Effector memory CD8-positive, alpha-beta T cell (primary cell): ENCODE measurements around the gene SYCP3.
A peak's percentile ranks its signal among the peaks of the same experiment; 100 is the strongest.
"Not testable (repeated sequence)": the region's sequence is repeated elsewhere in the genome, so short reads cannot be mapped to it uniquely, and the experiment has no call there.

Source experiments
- ATAC-seq: fragments of 150-1000 bp; cut with Tn5 transposase; replicated peaks from 2 replicates; pipeline ENCODE4 v1.10.0; 2021; ENCODE audit warnings: mild to moderate bottlenecking, moderate library complexity
- DNase-seq, 3 experiments: peaks; one replicate each; pipeline ENCODE4 v3.0.0; 2021
- H3K27ac Mint-ChIP-seq, 2 donors: one replicate each; pipeline ENCODE4 v1.8.0; 2022; ENCODE audit warnings: mild to moderate bottlenecking in 2 of 2, mixed read lengths in 2 of 2, moderate library complexity in 2 of 2
- H3K27me3 Mint-ChIP-seq, 2 donors: one replicate each; pipeline ENCODE4 v1.8.0; 2022; ENCODE audit warnings: mixed read lengths in 2 of 2
- H3K36me3 Mint-ChIP-seq: one replicate; pipeline ENCODE4 v1.8.0; 2022; ENCODE audit warnings: mild to moderate bottlenecking, moderate library complexity, mixed read lengths; ENCODE audit not compliant: insufficient read depth
- H3K4me1 Mint-ChIP-seq, 2 donors: one replicate each; pipeline ENCODE4 v1.8.0; 2022; ENCODE audit warnings: low read depth in 2 of 2, mixed read lengths in 2 of 2
- H3K4me3 Mint-ChIP-seq, 2 donors: one replicate each; pipeline ENCODE4 v1.8.0; 2022; ENCODE audit warnings: mild to moderate bottlenecking in 2 of 2, mixed read lengths in 2 of 2, moderate library complexity in 2 of 2
- H3K9me3 Mint-ChIP-seq, 2 donors: one replicate each; pipeline ENCODE4 v1.8.0; 2022; ENCODE audit warnings: mixed read lengths in 2 of 2

The SYCP3 gene

DNA sequence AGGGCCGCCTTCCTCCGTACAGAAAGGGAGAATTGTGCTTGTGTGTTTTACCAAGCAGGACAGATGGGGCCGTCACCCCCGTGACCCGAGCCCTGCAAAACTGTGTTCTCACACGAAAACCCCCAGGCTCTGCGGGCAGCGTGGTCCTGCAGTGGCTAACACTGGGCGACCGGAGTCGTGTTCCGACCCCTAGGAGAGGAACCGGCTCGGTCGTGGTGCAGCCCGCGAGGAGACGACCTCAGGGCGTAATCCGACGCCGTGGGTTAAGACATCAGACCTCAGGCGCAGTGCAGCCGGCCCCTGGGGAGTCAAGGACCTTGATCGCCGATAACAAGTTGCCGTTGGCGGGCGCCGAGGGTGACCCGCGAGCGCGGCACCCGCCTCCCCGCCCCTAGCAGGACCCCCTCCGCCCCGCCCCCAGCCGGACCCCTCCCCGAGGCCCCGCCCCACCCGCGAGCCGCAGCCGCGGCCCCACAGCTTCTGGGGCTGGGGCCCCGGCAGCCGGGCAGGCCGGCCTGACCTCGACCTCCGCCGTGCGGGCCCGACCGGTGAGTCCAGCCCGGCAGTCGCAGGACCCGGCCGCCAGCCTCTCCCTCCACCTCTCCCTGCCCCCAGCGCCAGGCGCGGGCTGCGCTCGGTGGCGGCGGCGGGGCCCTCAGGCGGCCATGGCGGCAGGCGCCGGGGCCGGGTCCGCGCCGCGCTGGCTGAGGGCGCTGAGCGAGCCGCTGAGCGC, 41.9 kb downstream of the SYCP3 start, which contains the start of gene CHPT1:
TSS of gene CHPT1 (plus strand) at position 444 of the 733 bp plus-strand sequence. CDS start at position 666, 222 bp downstream.
- peaks cover 30 to 35% of the 10 kb centered on the region in 2 donors for H3K4me1 Mint-ChIP-seq
- no peaks in the 10 kb centered on the region for H3K27me3 Mint-ChIP-seq
- ATAC-seq (peak; percentile 81), DNase-seq (peak; percentile 37 to 52 (median 46))
- peak within 1 kb of the TSS; percentile 89 to 90 for H3K4me3 Mint-ChIP-seq
- peak within 1 kb of the TSS; percentile 88 to 91 for H3K27ac Mint-ChIP-seq
- H3K9me3 Mint-ChIP-seq, result no peaks in the 10 kb centered on the region
- peaks cover 9% of the 10 kb centered on the region for H3K36me3 Mint-ChIP-seq

DNA sequence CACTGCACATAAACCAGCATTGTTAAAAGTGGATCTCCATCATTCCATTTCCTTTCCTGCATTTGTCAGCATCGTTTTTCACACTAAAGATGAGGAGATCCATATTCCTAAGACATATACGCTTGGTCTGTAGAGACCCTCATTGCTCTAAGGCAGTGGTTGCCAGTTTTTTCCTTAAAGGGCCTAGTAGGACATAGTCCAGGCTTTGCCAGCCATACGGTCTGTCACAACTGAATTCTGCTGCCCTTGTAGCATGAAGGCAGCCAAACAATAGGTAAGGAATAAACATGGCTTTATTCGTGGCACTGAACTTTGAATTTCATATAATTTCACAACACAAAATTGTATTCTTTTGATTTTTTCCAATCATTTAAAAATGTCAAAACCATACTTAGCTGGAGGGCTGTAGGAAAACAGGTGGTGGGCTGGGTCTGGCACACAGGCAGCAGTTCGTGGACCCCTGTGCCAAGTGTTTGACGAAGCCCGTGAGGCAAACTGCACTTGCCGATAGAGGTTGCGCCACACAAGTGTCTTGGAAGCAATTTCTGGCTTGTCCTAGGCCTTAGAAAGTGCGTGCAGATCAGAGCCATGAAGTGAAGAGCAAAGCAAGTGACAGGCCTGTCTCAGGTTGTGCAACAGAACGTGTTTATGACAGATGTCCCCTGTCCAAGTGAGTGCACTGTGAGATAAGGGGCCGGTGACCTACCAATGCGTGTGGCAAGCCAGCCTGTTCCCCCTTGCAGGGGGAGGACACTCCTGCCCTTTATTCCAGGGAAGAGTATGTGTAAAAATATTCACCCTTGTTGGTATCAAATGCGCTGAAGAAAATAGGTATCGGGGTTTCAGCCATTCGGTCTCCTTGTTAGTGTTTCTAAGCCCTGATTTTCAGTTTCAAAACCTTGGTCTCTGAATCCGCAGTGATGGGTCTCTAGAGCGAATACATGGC, 42.7 kb downstream of the SYCP3 start:
- DNase-seq (peak in 1 of 3 experiments; percentile 14), ATAC-seq (no peak)
- Mint-ChIP-seq H3K36me3 (peaks cover 9% of the 10 kb centered on the region), H3K27ac (peak overlapping the region in 1 of 2 donors; percentile 86), H3K27me3 (no peaks in the 10 kb centered on the region), H3K4me1 (peaks cover 30 to 31% of the 10 kb centered on the region in 2 donors), H3K4me3 (peak overlapping the region; percentile 89 to 90), H3K9me3 (no peaks in the 10 kb centered on the region)

DNA sequence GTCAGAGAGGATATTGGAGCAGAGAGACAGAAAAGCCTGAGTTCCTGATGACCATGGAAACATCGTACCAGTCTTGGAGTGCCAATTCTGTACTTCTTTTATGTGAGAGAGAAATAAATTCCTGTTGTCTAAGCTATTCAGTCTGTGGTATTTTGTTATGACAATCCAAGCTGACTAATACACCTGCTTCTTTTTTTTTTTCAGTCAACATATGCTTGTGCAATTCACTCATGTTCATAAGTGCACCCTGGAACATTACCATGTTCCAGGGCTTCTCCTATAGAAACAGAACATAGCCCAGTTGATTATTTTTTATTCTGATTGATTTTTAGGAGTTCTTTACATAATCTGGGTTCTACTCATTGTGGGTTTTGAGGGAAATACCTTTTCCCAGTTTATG, 43.6 kb downstream of the SYCP3 start:
- H3K27me3 Mint-ChIP-seq, result no peaks in the 10 kb centered on the region
- no peaks in the 10 kb centered on the region for H3K9me3 Mint-ChIP-seq
- ATAC-seq, result no peak
- DNase-seq, result no peak
- peak overlapping the region in 1 of 2 donors; percentile 13 for H3K27ac Mint-ChIP-seq
- peaks cover 26 to 27% of the 10 kb centered on the region in 2 donors for H3K4me1 Mint-ChIP-seq
- H3K36me3 Mint-ChIP-seq, result peaks cover 9% of the 10 kb centered on the region
- no peak overlapping the region for H3K4me3 Mint-ChIP-seq

DNA sequence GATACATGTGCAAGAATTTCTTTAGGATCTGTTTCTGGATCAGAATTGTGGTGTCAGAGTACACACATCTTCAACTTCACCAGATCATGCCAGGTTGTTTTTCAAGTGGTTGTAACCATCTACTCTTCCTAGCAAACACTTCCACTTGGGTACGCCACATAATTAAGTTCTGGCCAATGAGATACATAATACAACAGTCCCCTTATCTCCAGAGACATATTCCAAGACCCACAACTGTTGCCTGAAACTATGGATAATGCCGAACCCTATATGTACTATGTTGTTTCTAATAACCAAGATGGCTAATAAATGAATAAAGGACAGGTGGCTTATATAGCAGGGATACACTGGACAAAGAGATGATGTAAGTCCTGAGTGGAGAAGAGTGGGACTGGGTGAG, 44.3 kb downstream of the SYCP3 start:
- ATAC-seq, result no peak
- H3K9me3 Mint-ChIP-seq, result no peaks in the 10 kb centered on the region
- H3K36me3 Mint-ChIP-seq, result peaks cover 9% of the 10 kb centered on the region
- H3K27ac Mint-ChIP-seq, result no peak overlapping the region
- peaks cover 19 to 23% of the 10 kb centered on the region in 2 donors for H3K4me1 Mint-ChIP-seq
- H3K4me3 Mint-ChIP-seq, result no peak overlapping the region
- DNase-seq, result no peak
- H3K27me3 Mint-ChIP-seq, result no peaks in the 10 kb centered on the region

DNA sequence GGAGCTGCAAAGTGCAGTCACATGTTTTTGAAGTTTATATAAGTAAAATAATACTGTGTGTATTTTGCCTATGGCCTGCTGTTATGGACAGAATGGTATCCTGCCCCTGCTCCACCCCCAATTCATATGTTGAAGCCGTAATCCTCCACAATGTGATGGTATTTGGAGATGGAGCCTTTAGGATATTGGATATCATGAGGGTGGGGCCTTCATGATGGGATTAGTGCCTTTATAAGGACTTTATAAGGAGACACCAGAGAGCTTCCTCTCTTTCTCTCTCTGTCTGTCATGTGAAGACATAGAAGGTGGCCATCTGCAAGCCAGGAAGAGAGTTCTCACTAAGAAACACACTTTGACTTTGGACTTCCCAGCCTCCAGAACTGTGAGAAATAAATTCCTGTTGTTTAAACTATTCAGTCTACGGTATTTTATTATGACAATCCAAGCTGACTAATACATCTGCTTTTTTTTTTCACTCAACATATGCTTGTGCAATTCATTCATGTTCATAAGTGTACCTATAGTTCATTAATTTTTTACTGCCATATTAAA, 44.9 kb downstream of the SYCP3 start:
- H3K27me3 Mint-ChIP-seq, result no peaks in the 10 kb centered on the region
- peaks cover 9% of the 10 kb centered on the region for H3K36me3 Mint-ChIP-seq
- H3K27ac Mint-ChIP-seq, result no peak overlapping the region
- no peak for DNase-seq
- H3K9me3 Mint-ChIP-seq, result no peaks in the 10 kb centered on the region
- H3K4me1 Mint-ChIP-seq, result peaks cover 13 to 18% of the 10 kb centered on the region in 2 donors
- ATAC-seq, result no peak
- H3K4me3 Mint-ChIP-seq, result no peak overlapping the region

DNA sequence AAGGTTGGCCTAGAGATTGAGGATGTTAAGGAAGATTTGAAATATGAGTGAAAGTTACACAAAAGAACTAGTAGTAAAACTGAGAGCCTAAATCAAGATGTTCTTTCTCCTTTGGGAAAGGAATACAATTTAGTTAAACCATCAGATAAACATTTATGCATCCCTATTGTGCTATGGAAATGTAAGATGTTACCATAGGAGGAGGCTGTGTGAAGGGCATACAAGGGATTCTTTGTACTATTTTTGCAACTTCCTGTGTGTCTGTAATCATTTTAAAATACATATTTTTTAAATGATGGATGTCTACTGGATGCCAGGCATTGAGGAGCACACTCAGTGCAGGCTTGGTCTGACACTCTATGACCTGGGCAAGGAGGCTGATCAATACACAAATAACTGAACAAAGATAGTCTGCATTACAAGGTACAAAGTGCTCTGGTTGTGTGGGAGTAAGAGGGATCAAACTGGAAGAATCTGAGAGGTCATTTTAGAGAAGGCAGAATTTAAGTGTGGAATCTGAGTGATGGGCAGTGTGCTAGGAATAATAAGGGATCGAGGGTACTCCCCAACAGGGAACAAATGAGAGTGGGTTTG, 47.7 kb downstream of the SYCP3 start:
- no peaks in the 10 kb centered on the region for H3K36me3 Mint-ChIP-seq
- DNase-seq (no peak), ATAC-seq (no peak)
- no peaks in the 10 kb centered on the region for H3K27me3 Mint-ChIP-seq
- H3K9me3 Mint-ChIP-seq, result no peaks in the 10 kb centered on the region
- no peak overlapping the region for H3K27ac Mint-ChIP-seq
- peaks cover 2 to 3% of the 10 kb centered on the region in 2 donors for H3K4me1 Mint-ChIP-seq
- H3K4me3 Mint-ChIP-seq, result no peak overlapping the region

DNA sequence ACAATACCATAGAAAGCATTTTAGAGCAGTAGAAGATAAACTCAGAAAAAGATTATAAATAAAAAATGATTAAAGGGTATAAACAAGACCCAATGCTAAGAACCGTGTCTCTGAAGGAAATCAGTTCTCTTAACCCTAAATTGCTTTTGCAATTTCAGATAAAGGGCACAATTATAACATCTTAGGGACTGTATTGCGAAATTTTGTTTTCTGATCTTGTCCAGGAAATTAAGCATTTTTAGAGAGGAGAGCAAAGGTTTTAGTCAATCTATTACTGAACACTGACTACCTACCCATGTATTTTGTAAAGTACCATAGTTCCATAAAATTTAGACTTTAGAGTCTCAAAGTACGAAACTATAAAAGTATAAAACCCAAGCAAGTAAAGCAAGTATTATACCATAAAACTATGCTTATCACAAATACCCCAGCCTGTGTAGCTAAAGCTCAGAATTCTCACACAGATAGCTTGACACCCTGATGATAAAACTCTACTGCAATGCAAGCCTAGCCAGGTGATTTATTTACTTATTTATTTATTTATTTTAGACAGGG, 48.6 kb downstream of the SYCP3 start:
- no peak for DNase-seq
- Mint-ChIP-seq H3K9me3 (no peaks in the 10 kb centered on the region), H3K27ac (no peak overlapping the region), H3K4me3 (no peak overlapping the region), H3K27me3 (no peaks in the 10 kb centered on the region), H3K36me3 (no peaks in the 10 kb centered on the region), H3K4me1 (no peaks in the 10 kb centered on the region)
- no peak for ATAC-seq

DNA sequence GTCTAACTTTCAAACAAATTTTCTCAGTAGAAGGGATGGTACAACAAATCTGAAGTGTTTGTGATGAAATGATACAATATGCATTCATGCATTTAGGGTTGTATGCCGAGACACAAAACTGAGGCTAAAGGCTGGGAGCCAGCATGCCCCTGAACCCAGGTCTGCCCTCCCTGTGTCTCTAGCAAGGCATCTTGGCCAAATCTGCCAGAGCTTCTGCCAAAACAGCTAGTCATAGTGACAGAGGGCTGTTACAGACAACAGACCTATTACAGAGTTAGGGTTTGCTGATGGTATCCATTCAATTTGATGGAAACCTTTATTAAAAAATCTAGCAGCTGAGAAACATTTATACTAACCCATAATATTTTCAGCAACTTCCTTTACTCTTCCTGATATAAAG, 53.1 kb downstream of the SYCP3 start:
- no peaks in the 10 kb centered on the region for H3K4me1 Mint-ChIP-seq
- H3K9me3 Mint-ChIP-seq, result no peaks in the 10 kb centered on the region
- H3K4me3 Mint-ChIP-seq, result no peak overlapping the region
- H3K27me3 Mint-ChIP-seq, result no peaks in the 10 kb centered on the region
- H3K36me3 Mint-ChIP-seq, result no peaks in the 10 kb centered on the region
- DNase-seq, result no peak
- no peak overlapping the region for H3K27ac Mint-ChIP-seq
- ATAC-seq, result no peak

DNA sequence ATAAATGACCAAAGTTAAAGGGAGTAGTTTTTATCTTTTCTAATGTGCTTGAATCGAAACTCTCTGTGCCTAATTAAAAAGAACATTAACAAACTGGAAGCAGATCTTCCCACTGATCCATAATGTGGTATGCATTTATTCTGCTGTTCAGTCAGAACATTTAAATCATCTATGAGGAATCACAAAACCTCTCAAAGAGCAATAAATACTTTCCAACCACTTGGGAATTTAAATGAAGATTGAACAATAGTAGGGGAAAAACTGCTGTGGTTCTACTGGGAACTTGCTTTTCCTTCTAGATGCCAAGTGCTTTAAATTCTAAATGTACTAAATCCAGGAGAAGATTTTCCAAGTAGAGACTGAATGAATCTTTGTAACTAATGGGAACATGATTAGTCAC, 54.2 kb downstream of the SYCP3 start:
- Mint-ChIP-seq H3K4me1 (no peaks in the 10 kb centered on the region), H3K4me3 (no peak overlapping the region), H3K36me3 (no peaks in the 10 kb centered on the region), H3K9me3 (no peaks in the 10 kb centered on the region), H3K27me3 (no peaks in the 10 kb centered on the region), H3K27ac (no peak overlapping the region)
- ATAC-seq (no peak), DNase-seq (no peak)

DNA sequence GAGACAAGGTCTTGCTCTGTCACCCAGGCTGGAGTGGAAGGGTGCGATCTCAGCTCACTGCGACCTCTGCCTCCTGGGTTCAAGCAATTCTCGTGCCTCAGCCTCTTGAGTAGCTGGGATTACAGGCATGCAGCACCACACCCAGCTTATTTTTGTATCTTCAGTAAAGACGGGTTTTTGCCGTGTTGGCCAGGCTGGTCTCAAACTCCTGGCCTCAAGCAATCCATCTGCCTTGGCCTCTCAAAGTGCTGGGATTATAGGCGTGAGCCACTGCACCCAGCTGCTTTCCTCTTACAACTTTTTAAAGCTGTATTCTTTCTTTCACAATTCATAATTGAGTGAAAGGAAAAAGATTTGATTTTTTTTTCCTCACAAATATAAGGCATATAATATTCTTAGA, 57.6 kb downstream of the SYCP3 start:
- H3K27ac Mint-ChIP-seq, H3K4me1 Mint-ChIP-seq: not testable (repeated sequence)

DNA sequence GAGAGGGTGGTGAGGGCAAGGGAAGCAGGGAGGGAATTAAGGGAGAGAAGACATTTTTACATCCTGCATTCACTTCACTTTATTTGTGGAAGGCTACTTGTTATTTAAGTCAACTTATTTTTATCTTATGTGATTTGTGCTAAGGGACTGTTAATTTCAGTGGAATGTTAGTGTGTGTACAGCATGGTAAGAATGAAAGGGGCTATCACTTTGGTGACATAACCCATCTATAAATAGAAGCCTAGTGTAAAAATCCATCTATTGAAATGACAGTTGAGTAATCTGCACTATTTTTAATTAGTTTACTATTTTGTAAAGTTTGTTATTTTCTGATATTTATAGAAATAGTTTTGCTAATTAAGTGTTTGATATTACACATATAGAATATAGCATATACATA, 58.6 kb downstream of the SYCP3 start:
- H3K4me3 Mint-ChIP-seq, result no peak overlapping the region
- DNase-seq (no peak), ATAC-seq (no peak)
- H3K27me3 Mint-ChIP-seq, result peaks cover 0 to 7% of the 10 kb centered on the region in 2 donors
- peaks cover 6 to 9% of the 10 kb centered on the region in 2 donors for H3K4me1 Mint-ChIP-seq
- H3K27ac Mint-ChIP-seq, result no peak overlapping the region
- H3K9me3 Mint-ChIP-seq, result no peaks in the 10 kb centered on the region
- no peaks in the 10 kb centered on the region for H3K36me3 Mint-ChIP-seq

More for the DNA sequence above, 57.6 kb downstream of the SYCP3 start:
- not testable (repeated sequence) for ATAC-seq, H3K27me3 Mint-ChIP-seq, H3K36me3 Mint-ChIP-seq, DNase-seq, H3K9me3 Mint-ChIP-seq, H3K4me3 Mint-ChIP-seq

DNA sequence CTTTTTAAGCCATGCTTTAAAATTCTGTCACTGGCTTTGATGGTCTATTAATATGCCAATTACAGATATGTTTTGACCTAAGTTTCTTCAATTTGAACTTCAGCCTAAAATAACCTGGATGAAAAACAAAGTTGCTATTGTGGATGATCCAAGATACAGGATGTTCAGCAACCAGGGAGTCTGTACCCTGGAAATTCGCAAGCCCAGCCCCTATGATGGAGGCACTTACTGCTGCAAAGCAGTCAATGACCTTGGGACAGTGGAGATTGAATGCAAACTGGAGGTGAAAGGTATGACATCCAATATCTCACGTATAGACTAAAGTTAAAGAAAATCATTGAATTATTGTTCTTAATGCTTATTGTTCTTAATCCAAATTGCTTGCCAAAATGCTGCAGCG, 59.0 kb downstream of the SYCP3 start:
- H3K4me3 Mint-ChIP-seq, result no peak overlapping the region
- no peak for ATAC-seq
- no peaks in the 10 kb centered on the region for H3K36me3 Mint-ChIP-seq
- no peaks in the 10 kb centered on the region for H3K9me3 Mint-ChIP-seq
- H3K4me1 Mint-ChIP-seq, result peaks cover 6 to 9% of the 10 kb centered on the region in 2 donors
- peaks cover 0 to 7% of the 10 kb centered on the region in 2 donors for H3K27me3 Mint-ChIP-seq
- H3K27ac Mint-ChIP-seq, result no peak overlapping the region
- no peak for DNase-seq
